ENCODE measurements around the gene RAD9A.

Gene RAD9A

GRCh38 chr11:67429038-67429668 lies 37.4 kb downstream of the RAD9A start:
- no peak for DNase-seq

DNA sequence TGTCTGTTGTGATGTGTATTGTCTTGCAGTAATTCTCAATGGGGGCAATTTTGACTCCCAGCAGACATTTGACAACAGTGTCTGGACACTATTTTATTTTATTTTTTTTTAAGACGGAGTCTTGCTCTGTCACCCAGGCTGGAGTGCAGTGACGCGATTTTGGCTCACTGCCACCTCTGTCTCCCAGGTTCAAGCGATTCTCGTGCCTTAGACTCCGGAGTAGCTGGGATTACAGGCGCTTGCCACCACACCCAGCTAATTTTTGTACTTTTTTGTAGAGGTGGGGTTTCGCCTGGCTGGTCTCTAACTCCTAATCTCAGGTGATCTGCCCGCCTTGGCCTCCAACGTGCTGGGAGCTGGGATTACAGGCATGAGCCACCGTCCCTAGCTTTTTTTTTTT lies 37.9 kb downstream of the RAD9A start:
- DNase-seq = no peak

- DNase-seq = no peak
Measured at GRCh38 chr11:67431346-67432249, 39.8 kb downstream of the RAD9A start.

GRCh38 chr11:67432655-67433349 lies 41.0 kb downstream of the RAD9A start:
- DNase-seq = no peak

DNA sequence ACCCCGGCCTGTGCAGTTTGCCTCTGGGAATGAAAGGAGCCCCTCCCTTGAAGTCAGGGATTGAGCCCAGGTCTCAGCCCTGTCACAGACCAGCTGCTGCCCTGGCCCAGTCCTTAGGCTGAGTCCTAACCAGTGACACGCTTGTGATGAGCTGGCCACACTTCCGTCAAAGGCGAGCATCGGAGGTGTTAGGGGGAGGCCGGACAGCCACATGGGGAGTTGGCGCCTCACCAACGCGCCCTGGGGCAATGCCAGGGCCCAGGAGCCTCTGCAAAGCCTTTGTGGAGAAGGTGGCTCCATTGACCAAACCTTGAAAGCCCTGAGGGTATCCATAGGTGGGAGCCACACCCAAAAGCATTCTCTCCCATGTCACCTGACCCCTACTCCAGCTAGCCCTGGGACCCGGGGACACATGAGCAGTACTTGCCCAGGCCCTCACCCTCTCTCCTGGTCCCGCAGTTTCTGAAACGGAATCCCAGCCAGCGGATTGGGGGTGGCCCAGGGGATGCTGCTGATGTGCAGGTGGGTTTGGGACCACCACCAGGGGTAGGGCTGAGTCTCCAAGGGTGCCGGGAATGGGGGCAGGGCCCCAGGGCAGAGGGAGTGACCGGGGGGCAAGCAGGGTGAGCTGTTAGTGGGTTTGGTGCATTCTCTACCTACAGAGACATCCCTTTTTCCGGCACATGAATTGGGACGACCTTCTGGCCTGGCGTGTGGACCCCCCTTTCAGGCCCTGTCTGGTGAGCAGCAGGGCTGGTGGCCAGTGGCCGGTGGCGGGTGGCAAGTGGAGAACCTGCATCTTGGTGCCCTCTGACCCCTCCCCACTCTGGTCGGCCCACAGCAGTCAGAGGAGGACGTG lies 42.0 kb downstream of the RAD9A start:
- peak in 1 of 2 donors; percentile 45 for DNase-seq

- DNase-seq = peak in 1 of 2 donors; percentile 25
Measured at GRCh38 chr11:67434395-67434881, 42.7 kb downstream of the RAD9A start.

DNA sequence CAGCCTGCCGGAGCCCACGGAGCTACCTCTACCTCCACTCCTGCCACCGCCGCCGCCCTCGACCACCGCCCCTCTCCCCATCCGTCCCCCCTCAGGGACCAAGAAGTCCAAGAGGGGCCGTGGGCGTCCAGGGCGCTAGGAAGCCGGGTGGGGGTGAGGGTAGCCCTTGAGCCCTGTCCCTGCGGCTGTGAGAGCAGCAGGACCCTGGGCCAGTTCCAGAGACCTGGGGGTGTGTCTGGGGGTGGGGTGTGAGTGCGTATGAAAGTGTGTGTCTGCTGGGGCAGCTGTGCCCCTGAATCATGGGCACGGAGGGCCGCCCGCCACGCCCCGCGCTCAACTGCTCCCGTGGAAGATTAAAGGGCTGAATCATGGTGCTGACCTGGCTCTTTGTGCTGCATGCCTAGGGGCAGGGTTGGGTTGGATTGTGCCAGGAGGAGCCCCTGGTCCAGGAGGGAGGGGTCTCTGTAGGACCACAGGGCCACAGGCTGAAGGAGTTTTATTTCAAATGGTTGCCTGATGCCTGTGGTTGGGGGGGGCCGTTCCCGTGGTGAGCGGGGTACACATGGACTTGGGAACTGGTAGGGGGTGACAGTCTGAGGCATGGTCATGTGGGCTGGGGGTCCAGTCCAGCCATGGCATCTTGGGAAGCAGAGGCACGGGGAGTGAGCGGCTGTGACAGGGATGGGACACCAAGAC lies 43.4 kb downstream of the RAD9A start:
- peak in 1 of 2 donors; percentile 31 for DNase-seq

DNA sequence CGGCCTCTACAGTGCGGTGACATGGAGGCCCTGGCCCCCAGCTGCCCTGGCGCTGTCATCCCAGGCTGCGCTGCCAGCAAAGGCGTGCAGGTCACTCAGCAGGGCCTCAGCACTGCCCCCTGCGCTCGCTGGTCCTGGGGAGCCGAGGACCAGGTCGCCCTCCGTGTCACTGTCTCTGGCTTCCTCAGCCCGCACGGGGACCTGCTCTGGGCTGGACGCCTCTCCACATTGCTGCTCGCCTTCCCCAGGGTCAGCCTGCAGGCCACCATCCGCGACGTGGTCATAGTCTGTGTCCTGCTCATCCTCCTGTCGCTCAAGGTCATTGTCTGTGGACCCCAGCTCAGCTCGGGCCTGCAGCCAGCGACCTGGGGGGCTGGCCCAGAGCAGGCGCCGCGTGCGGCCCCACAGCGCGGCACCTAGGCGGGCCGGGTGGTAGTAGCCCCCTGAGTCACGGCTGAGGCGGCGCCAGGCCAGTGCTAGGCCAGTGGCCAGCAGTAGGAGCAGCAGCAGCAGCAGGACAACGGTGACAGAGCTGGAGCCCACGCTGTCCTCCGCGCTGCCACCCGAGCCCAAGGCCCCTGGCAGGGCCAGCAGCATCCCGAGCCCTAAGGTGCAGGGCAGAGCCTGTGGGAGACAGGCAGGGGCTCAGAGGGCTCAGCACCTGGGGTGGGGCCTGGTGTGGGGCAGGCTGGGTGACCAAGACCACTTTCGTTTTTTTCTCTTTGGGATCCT lies 44.1 kb downstream of the RAD9A start:
- DNase-seq = no peak

- DNase-seq = peak; percentile 64 to 75
Measured at GRCh38 chr11:67436459-67437081, 44.8 kb downstream of the RAD9A start.

DNA sequence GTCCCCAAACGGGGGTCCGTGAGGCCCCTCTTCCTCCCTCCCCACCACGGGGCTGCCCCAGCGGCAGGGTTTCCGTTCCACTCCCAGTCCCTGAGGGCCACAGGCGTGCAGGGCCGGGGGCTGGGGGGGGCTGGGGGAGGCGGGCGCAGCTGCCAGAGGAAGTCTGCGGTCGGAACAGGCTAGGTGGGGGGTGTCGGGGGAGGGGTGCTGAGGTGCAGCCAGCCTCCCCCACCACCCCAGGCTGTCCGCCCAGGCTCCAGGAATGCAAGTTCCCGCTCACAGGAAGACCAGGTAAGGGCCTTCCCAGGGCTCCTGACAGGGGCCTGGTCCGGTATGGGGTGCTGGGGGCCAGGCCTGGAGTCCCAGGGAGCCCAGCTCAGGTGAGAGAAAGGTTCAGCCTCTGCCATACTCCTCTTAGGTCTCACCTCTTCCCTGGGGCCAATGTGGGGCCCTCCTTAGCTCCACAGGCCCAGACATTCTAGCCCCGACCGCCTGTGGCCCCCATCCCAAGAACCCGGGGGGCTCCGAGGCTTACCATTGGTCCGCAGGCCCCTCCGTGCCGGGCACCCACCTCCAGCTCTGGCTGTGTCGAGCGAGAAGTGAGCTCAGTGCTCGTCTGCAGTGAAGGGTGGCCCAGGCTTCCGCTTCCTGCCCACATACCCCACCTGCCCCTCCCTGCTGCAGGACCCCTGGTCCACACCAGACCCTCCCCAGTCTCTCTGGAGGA lies 45.5 kb downstream of the RAD9A start, which contains the start of gene PTPRCAP:
Gene PTPRCAP (minus strand): TSS at position 601 of the 727 bp plus-strand sequence. CDS start 63 bp downstream, at position 538.
- peak; percentile 64 to 78 for DNase-seq

- no peak for DNase-seq
Measured at GRCh38 chr11:67437809-67438157, 46.0 kb downstream of the RAD9A start.

DNA sequence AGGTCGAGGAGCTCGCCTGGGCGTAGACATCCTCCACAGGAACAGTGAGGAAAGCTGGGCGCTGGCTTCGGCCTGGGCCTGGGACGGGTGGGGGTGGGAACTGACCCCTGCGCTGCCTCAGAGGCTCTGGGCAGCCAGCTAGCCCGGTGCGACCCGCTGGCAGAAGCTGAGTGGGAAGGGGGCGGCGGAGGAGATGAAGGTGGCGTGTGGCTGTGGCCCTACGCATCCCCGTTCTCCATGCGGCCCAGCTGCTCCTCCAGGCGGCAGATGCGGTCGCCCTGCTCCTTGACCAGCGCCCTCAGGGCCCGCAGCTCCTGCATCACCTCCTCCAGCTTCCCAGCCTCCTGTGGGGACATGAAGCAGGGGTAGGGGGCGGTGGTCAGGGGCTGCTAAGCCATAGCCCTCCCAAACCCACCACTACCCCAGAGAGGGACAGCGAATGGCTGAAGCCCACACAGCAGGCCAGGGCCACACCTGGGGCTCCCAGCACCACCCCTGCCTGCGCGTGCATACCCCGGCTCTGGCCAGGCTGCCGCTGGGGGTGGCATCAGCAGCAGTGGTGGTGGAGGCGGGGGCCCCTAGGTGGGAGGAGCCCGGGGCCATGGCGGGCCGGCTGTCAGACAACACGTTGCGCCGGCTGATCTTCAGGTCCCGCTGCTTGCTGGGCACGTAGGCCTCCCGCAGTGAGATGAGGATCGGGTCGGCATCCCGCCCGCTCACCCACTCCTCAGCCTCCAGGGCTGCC lies 46.5 kb downstream of the RAD9A start:
- peak; percentile 56 to 78 for DNase-seq

GRCh38 chr11:67439321-67440228 lies 47.8 kb downstream of the RAD9A start:
- DNase-seq = peak in 1 of 2 donors; percentile 37

GRCh38 chr11:67440229-67441097 lies 48.7 kb downstream of the RAD9A start:
- peak in 1 of 2 donors; percentile 46 for DNase-seq

DNA sequence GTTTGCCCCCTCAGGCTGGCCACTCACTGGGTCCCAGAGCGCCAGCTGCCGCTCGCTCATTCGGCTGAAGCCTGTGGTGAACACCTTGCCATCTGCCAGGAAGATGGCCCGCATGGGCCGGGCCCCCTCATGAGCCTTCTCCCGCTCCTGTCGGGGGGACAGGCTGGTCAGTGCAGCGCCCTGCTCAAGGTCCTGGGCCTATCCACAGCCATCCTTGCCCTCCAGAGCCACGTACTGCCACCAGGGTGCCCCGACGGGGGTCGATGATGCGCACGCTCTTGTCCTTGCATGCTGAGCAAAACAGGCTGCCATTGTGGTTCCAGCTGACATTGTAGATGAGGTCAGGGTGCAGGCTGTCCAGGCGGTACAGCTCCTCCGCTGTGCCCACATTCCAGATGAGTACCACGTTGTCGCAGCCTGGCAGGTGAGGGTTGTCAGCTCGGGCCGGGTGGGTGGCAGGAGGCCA lies 49.3 kb downstream of the RAD9A start:
- peak in 1 of 2 donors; percentile 27 for DNase-seq

DNA sequence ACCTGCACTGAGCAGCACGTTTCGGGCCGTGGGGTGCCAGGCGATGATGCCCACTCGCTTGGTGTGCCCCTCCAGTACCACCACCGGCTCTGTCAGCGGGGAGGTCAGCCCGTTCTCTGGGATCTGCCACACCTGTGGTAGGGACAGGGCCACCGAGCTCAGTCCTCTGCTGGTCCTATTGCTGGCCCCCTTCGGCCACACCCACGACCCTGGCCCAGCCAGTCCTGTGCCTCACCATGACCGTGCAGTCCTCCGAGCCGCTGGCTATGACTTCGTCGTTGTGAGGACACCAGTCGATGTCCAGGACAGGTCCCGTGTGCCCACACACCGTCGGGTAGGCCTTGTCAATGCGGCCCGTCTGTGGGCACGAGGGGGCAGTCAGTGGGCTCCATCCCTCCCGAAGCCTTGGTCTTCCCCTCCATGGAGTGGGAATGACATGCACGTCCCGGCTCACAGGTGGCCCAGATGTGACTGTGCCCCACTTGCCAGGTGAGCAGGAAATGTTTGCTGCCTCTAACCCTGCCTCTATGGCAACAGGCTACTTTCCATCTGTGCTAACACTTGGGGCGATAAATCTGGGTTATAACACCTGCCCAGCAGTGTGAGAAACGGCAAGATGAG lies 50.1 kb downstream of the RAD9A start:
- DNase-seq = peak in 1 of 2 donors; percentile 45
